Measurements from ENCODE around the gene PPP1R1B. TPM values are rescaled to one million over a fixed set of nuclear protein-coding genes. Genes with fewer than 3 reads are reported as not detected.

The PPP1R1B gene
- polyA plus RNA-seq, 1 donor (not counting 4 experiments of a cell fraction or from before 2014, with no cell fraction given): 0.18 TPM

DNA sequence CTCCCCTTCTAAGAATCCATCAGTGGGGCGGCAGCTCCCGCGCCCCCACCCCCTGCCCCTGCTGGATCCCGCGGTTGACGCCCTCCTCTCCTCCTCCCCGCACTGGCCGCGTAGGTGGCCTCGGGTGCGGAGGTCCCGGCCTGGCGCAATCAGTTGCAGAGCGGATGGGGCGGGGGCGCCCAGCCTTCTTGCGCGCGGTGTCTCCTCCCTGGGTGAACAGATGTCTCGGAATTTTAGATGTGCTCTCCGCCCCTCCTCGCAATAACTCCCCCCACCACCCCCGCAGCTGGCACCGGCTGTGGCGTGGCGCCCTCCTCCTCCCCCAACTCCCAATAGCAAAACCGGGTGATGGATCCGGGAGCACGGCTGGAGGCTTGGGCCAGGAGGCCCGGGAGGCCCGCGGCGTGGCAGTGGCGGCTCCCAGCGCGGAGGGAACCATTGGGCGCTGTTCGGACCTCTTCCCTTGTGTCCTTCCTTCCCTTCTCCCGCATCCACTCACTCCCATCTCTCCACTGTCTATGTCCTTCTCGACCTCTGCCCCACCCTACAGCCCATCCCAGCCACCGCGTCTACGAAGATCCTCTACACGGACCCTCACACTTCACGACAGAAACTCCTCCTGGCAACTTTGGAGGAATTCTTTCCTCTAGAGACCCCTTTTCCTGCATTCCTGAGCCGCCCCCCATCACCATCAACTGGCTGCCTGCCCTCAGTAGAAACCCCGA is 30.0 kb upstream of the PPP1R1B start:
- H3K36me3 ChIP-seq (ENCODE audit: control insufficient read depth in 2 of 2, extremely low read depth in 1 of 2, insufficient read depth in 2 of 2, low read length in 2 of 2): no peaks in the 10 kb centered on the region
- FAIRE-seq (no peak), DNase-seq (ENCODE audit: low read depth, low spot score) (no peak)
- H3K79me2 ChIP-seq (ENCODE audit: control insufficient read depth, insufficient read depth, low read length): no peaks in the 10 kb centered on the region
- no peak overlapping the region for H3K27ac ChIP-seq (ENCODE audit: control insufficient read depth, insufficient read depth, low read length)
- H3K9me1 ChIP-seq (ENCODE audit: control insufficient read depth, extremely low read depth, insufficient read depth, low read length): no peaks in the 10 kb centered on the region
- H2AFZ ChIP-seq (ENCODE audit: control insufficient read depth, low read length): no peak overlapping the region
- no peak overlapping the region for H3K4me2 ChIP-seq (ENCODE audit: control insufficient read depth, extremely low read depth, insufficient read depth, low read depth, low read length)
- no peak overlapping the region for H3K9ac ChIP-seq (ENCODE audit: control insufficient read depth, extremely low read depth, insufficient read depth, low read length)
- peak; percentile 82 for TF ChIP-seq EZH2 (IDR thresholded peaks at IDR 0.05; ENCODE audit: low read length)
- TF ChIP-seq, protein P1, sequence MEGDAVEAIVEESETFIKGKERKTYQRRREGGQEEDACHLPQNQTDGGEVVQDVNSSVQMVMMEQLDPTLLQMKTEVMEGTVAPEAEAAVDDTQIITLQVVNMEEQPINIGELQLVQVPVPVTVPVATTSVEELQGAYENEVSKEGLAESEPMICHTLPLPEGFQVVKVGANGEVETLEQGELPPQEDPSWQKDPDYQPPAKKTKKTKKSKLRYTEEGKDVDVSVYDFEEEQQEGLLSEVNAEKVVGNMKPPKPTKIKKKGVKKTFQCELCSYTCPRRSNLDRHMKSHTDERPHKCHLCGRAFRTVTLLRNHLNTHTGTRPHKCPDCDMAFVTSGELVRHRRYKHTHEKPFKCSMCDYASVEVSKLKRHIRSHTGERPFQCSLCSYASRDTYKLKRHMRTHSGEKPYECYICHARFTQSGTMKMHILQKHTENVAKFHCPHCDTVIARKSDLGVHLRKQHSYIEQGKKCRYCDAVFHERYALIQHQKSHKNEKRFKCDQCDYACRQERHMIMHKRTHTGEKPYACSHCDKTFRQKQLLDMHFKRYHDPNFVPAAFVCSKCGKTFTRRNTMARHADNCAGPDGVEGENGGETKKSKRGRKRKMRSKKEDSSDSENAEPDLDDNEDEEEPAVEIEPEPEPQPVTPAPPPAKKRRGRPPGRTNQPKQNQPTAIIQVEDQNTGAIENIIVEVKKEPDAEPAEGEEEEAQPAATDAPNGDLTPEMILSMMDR (optimal IDR thresholded peaks at IDR 0.05 in 1 of 3, IDR thresholded peaks at IDR 0.05 in 1 of 3, conservative IDR thresholded peaks at IDR 0.05 in 1 of 3; ENCODE audit: extremely low read depth in 1 of 3, insufficient read depth in 2 of 3, low read length in 3 of 3): no peak
- H3K9me3 ChIP-seq (ENCODE audit: control insufficient read depth, low read depth, low read length): no peaks in the 10 kb centered on the region
- peaks cover 6% of the 10 kb centered on the region for H4K20me1 ChIP-seq (ENCODE audit: control insufficient read depth, extremely low read depth, insufficient read depth, low read length)
- no peak overlapping the region for H3K4me3 ChIP-seq (ENCODE audit: control insufficient read depth in 2 of 3, extremely low read depth in 1 of 3, insufficient read depth in 2 of 3, low read depth in 1 of 3, low read length in 3 of 3)
- H3K27me3 ChIP-seq (ENCODE audit: control insufficient read depth, extremely low read depth, insufficient read depth, low read length): peaks cover 87% of the 10 kb centered on the region
- dilution Hi-C loops (cut with MboI; ENCODE audit: extremely low pct_ligation_motif_present, low sequenced_read_pairs): no loop called here
- peaks cover 3% of the 10 kb centered on the region for H3K4me1 ChIP-seq (ENCODE audit: control insufficient read depth, extremely low read depth, insufficient read depth, low read length)

DNA sequence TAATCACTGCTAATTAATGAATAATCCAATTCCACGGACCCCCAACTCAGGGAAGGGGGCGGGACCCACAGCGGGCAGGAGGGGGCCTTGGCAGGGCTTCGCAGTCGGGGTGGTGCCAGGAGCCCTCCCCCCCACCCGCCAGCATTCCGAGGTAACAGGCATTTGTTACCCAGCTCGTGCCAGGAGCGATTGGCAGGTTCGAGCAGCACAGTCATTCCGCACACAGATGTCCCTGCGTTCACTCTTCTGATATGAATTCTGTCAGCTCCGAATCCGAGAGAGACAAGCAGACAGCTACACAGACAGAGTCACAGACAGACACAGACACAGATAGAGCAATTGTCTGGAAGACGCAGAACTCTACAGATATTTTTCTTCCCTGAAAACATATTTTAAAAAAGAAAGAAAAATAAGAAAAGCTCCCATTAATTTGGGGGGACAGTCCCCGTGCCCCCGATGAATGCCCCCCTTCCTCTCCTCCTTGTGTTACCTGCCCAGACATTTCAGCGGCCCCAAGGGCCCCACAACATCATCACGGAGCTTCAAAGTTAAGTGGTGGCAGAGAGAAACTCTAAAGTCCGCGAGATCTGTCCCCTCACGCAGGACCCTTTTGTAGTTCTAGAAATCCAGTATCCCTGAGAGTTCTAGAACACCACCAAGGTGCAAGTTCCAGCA is 29.2 kb upstream of the PPP1R1B start:
- Histone ChIP-seq H3K27me3 (ENCODE audit: control insufficient read depth, extremely low read depth, insufficient read depth, low read length) (peaks cover 91% of the 10 kb centered on the region), H3K9me1 (ENCODE audit: control insufficient read depth, extremely low read depth, insufficient read depth, low read length) (no peaks in the 10 kb centered on the region), H3K4me1 (ENCODE audit: control insufficient read depth, extremely low read depth, insufficient read depth, low read length) (peaks cover 4% of the 10 kb centered on the region), H4K20me1 (ENCODE audit: control insufficient read depth, extremely low read depth, insufficient read depth, low read length) (peaks cover 6% of the 10 kb centered on the region), H3K4me3 (ENCODE audit: control insufficient read depth in 2 of 3, extremely low read depth in 1 of 3, insufficient read depth in 2 of 3, low read depth in 1 of 3, low read length in 3 of 3) (no peak overlapping the region), H3K9ac (ENCODE audit: control insufficient read depth, extremely low read depth, insufficient read depth, low read length) (no peak overlapping the region), H3K4me2 (ENCODE audit: control insufficient read depth, extremely low read depth, insufficient read depth, low read depth, low read length) (no peak overlapping the region), H3K9me3 (ENCODE audit: control insufficient read depth, low read depth, low read length) (no peaks in the 10 kb centered on the region), H3K79me2 (ENCODE audit: control insufficient read depth, insufficient read depth, low read length) (no peaks in the 10 kb centered on the region), H3K27ac (ENCODE audit: control insufficient read depth, insufficient read depth, low read length) (no peak overlapping the region), H3K36me3 (ENCODE audit: control insufficient read depth in 2 of 2, extremely low read depth in 1 of 2, insufficient read depth in 2 of 2, low read length in 2 of 2) (no peaks in the 10 kb centered on the region), H2AFZ (ENCODE audit: control insufficient read depth, low read length) (no peak overlapping the region)
- no peak for DNase-seq (ENCODE audit: low read depth, low spot score)
- FAIRE-seq: no peak
- dilution Hi-C loops (cut with MboI; ENCODE audit: extremely low pct_ligation_motif_present, low sequenced_read_pairs): no loop called here
- TF ChIP-seq EZH2 (IDR thresholded peaks at IDR 0.05; ENCODE audit: low read length): no peak
- TF ChIP-seq, protein P1 (optimal IDR thresholded peaks at IDR 0.05 in 1 of 3, IDR thresholded peaks at IDR 0.05 in 1 of 3, conservative IDR thresholded peaks at IDR 0.05 in 1 of 3; ENCODE audit: extremely low read depth in 1 of 3, insufficient read depth in 2 of 3, low read length in 3 of 3): no peak
